PFSK-1 (cell line): Measurements from ENCODE around the gene AVPI1.

Experiments
- FOXP2 ChIP-seq: optimal IDR thresholded peaks from 2 replicates; pipeline ENCODE3; 2011; ENCODE audit warnings: borderline replicate concordance, control low read depth, inconsistent platforms; ENCODE audit not compliant: insufficient read depth; ENCODE audit errors: extremely low read length, extremely low read depth
- POLR2AphosphoS5 ChIP-seq: IDR thresholded peaks from 2 replicates; pipeline ENCODE4 v1.6.1; 2012; ENCODE audit warnings: low read depth, mild to moderate bottlenecking, control low read depth, low read length, moderate library complexity
- REST ChIP-seq, 2 experiments: IDR thresholded peaks; 2 replicates each; pipeline versions ENCODE4 v1.6.1 to v1.8.0; 2011 to 2012; ENCODE audit warnings: low read depth in 2 of 2, low read length in 2 of 2, control low read depth in 1 of 2, inconsistent platforms in 1 of 2, mild to moderate bottlenecking in 1 of 2, moderate library complexity in 1 of 2; ENCODE audit not compliant: insufficient read depth in 1 of 2
- SIN3A ChIP-seq: IDR thresholded peaks from 2 replicates; pipeline ENCODE4 v1.6.1; 2012; ENCODE audit warnings: mild to moderate bottlenecking, low read length, moderate library complexity, borderline replicate concordance; ENCODE audit not compliant: insufficient read depth
- TAF1 ChIP-seq: IDR thresholded peaks from 2 replicates; pipeline ENCODE4 v1.6.1; 2012; ENCODE audit warnings: low read length, control low read depth, borderline replicate concordance; ENCODE audit not compliant: insufficient read depth

DNA sequence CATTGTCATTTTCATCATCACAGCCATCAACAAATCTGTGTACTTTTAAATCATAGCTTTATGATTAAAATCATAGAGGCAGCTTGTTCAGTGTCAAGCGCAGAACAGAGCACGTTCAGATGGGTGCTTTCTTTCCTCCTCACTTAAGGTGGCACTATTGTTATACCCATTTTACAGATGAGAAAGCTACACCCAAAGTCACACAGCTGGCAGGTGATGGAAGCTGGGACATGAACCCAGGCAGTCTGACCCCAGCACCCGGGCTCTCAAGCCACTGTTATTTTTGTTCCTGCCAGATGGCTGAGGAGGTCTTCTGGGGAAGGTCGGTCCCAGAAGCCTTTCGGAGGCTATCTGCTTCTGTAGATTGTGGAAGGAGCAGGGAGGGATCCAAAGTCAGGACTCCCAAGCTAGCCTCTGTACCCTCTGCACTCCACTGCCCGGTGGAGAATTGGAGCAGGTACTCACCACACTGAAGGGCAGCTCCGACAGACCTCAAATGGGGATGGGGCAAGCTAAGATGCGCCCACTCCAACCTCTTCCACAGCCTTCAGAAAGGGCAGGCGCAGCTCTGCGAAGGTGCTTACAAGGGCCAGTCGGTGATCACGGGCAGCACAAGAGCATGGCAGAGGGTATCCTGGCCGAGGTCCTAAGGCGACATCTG, 610 bp downstream of the AVPI1 start:
- TF ChIP-seq POLR2AphosphoS5 (no peak), REST (IDR thresholded peaks at IDR 0.05; ENCODE audit: insufficient read depth in 1 of 2, low read depth in 2 of 2, low read length in 2 of 2) (no peak), TAF1 (no peak), SIN3A (no peak), FOXP2 (no peak)
